ENCODE measurements around the gene TFF1. TPM values are rescaled to one million over a fixed set of nuclear protein-coding genes. Genes with fewer than 3 reads are reported as not detected.

TFF1 gene
- total RNA-seq, 1 donor from 2014 or later, result not detected

DNA sequence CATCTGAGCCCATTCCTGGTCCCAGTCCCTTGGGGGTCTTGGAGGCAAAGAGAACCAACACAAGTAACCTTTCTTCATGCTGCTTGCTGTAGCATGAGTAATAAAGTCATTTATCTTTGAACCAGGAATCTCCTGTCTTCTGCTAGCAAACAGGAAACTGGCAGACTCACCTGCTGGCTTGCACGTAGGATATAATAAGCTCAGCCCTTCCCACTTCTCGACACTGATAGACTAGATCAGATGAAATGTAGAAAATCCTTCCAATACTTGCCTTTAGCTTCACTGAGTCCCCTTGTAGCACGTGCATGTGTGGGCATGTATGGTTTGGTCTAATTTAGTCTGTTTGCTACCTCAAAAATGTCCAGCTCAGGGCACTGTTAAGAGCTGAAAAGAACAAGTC is 9.0 kb downstream of the TFF1 start:
- H3K27me3 Mint-ChIP-seq, result peaks cover 26% of the 10 kb centered on the region
- intact Hi-C loops (cut with micrococcal nuclease), result no loop called here
- ChIA-PET CTCF (interaction anchor here (1.0 kb wide), 1 partner anchor 47 kb away, joined by 3 read pairs; no protein-coding TSS in a partner anchor), POLR2A (no interaction called here)
- ATAC-seq (ENCODE audit: low read depth) (no peak), DNase-seq (no peak)
- peaks cover 16% of the 10 kb centered on the region for H3K9me3 Mint-ChIP-seq
- peaks cover 3% of the 10 kb centered on the region for H3K36me3 Mint-ChIP-seq (ENCODE audit: low read depth)
- H3K27ac Mint-ChIP-seq, result no peak overlapping the region
- H3K4me1 Mint-ChIP-seq, result peaks cover 2% of the 10 kb centered on the region
- TF ChIP-seq, protein P1, sequence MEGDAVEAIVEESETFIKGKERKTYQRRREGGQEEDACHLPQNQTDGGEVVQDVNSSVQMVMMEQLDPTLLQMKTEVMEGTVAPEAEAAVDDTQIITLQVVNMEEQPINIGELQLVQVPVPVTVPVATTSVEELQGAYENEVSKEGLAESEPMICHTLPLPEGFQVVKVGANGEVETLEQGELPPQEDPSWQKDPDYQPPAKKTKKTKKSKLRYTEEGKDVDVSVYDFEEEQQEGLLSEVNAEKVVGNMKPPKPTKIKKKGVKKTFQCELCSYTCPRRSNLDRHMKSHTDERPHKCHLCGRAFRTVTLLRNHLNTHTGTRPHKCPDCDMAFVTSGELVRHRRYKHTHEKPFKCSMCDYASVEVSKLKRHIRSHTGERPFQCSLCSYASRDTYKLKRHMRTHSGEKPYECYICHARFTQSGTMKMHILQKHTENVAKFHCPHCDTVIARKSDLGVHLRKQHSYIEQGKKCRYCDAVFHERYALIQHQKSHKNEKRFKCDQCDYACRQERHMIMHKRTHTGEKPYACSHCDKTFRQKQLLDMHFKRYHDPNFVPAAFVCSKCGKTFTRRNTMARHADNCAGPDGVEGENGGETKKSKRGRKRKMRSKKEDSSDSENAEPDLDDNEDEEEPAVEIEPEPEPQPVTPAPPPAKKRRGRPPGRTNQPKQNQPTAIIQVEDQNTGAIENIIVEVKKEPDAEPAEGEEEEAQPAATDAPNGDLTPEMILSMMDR (IDR thresholded peaks at IDR 0.05), result no peak
- no peak overlapping the region for H3K4me3 Mint-ChIP-seq

DNA sequence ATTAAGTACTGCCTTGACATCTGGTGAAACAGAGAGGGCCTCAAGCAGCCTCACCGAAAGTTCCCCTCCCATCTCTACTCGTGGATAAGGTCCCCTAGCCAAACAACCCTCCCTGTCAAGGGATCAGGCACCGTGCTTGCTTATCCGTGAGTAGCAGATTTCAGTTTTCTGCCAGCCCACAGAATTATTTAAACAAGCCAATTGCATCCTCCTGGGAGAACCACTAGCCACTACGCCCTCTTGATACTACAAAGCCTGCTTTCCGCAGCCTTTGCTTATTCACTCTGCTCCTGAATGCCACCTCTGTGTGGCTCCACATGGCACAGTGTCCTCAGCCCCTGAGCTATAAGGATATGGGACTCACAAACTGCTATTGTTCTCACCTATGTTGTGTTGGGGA is 9.7 kb downstream of the TFF1 start:
- no peak for DNase-seq

DNA sequence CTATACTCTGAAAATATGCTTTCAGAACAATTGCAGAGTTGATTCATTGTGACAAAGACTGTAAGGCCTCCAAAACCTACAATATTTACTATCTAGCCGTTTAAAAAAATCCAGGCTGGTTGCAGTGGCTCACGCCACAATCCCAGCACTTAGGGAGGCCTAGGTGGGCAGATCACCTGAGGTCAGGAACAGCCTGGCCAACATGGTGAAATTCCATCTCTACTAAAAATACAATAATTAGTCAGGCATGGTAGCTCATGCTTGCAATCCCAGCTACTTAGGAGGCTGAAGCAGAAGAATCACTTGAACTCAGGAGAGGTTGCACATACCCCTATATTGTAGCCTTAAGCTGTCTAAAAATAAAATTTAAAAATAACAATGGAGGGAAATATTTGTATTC is 10.3 kb downstream of the TFF1 start:
- intact Hi-C loops (cut with micrococcal nuclease), result no loop called here

More for the DNA sequence above, 9.7 kb downstream of the TFF1 start:
- ChIA-PET CTCF (no interaction called here), POLR2A (no interaction called here)
- Mint-ChIP-seq H3K27ac (no peak overlapping the region), H3K36me3 (ENCODE audit: low read depth) (peaks cover 3% of the 10 kb centered on the region), H3K4me1 (no peaks in the 10 kb centered on the region), H3K27me3 (peaks cover 21% of the 10 kb centered on the region), H3K9me3 (peaks cover 16% of the 10 kb centered on the region), H3K4me3 (no peak overlapping the region)
- TF ChIP-seq, protein P1 (IDR thresholded peaks at IDR 0.05), result no peak
- intact Hi-C loops (cut with micrococcal nuclease), result no loop called here
- no peak for ATAC-seq (ENCODE audit: low read depth)

DNA sequence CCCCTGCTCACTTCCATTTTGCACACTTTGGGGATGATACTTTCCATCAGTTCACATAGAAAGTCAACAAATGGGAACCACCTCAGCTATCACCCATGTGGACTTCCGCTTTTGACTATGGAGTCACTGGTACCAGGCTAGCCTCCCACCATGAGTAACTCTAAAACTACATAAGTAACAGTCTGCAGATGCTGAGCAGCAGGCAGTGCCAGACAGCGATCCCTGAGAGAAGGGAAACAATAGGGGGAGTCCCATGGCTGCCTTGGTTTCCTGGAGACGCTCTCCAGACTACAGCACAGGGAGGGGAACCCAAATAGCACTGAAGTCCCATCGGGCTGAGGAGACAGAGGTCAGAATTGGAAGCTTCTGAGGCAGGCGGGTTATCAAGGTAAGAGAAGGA is 12.7 kb downstream of the TFF1 start:
- H3K4me1 Mint-ChIP-seq, result no peaks in the 10 kb centered on the region
- H3K36me3 Mint-ChIP-seq (ENCODE audit: low read depth), result peaks cover 3% of the 10 kb centered on the region
- no peak overlapping the region for H3K27ac Mint-ChIP-seq
- no peak overlapping the region for H3K4me3 Mint-ChIP-seq
- POLR2A ChIA-PET, result no interaction called here
- H3K9me3 Mint-ChIP-seq, result peaks cover 16% of the 10 kb centered on the region
- ATAC-seq (ENCODE audit: low read depth) (no peak), DNase-seq (no peak)
- CTCF ChIA-PET, result no interaction called here
- intact Hi-C loops (cut with micrococcal nuclease), result no loop called here
- H3K27me3 Mint-ChIP-seq, result peaks cover 20% of the 10 kb centered on the region
- TF ChIP-seq, protein P1 (IDR thresholded peaks at IDR 0.05), result no peak

More for the DNA sequence above, 10.3 kb downstream of the TFF1 start:
- Mint-ChIP-seq H3K4me1 (no peaks in the 10 kb centered on the region), H3K4me3 (no peak overlapping the region), H3K27ac (no peak overlapping the region), H3K27me3 (peaks cover 20% of the 10 kb centered on the region), H3K36me3 (ENCODE audit: low read depth) (peaks cover 3% of the 10 kb centered on the region), H3K9me3 (peaks cover 16% of the 10 kb centered on the region)
- ChIA-PET POLR2A (no interaction called here), CTCF (no interaction called here)
- TF ChIP-seq, protein P1 (IDR thresholded peaks at IDR 0.05), result no peak
- DNase-seq, result no peak
- no peak for ATAC-seq (ENCODE audit: low read depth)

DNA sequence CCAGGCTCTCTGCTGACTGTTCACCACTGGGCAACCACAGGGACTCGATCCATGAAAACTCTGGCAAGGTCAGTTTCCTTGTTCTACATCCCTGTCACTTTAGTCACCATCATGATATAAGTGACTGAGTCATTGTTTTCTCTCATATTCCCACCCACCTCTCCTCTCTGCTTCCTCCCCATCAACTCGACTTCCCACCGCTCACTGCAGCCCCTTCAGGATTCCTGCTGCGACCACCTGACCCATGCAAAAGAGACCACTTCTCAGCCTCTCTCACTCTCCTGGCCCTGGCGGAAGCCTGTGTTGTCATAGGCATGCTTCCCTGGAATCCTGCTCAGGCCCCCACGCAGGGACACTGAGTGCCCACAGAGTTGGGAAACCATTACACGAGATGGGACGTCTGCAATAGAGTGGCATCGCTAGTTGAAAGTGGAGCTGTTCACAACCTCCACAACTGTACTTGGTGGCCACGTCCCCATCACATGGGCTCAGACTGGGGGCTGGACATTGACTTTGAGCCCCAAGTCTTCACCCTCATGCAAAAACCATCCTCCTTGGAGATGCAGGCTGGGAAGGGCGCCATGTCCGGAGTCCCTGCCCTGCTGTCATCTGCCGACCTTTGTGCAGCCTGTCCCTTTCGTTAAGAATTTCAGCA is 13.8 kb downstream of the TFF1 start:
- peaks cover 3% of the 10 kb centered on the region for H3K36me3 Mint-ChIP-seq (ENCODE audit: low read depth)
- H3K4me1 Mint-ChIP-seq, result no peaks in the 10 kb centered on the region
- no peak for DNase-seq
- H3K4me3 Mint-ChIP-seq, result no peak overlapping the region
- POLR2A ChIA-PET, result no interaction called here
- CTCF ChIA-PET, result no interaction called here
- H3K9me3 Mint-ChIP-seq, result peaks cover 16% of the 10 kb centered on the region
- H3K27me3 Mint-ChIP-seq, result peaks cover 14% of the 10 kb centered on the region
- no peak overlapping the region for H3K27ac Mint-ChIP-seq
- no peak for ATAC-seq (ENCODE audit: low read depth)
- intact Hi-C loops (cut with micrococcal nuclease), result no loop called here
- TF ChIP-seq, protein P1 (IDR thresholded peaks at IDR 0.05), result no peak

All from activated B cell treated with CpG ODN at 0.5 μM for 24 hours (primary cell).